Measurements from ENCODE around the gene VWA8. TPM values are rescaled to one million over a fixed set of nuclear protein-coding genes. Genes with fewer than 3 reads are reported as not detected.

VWA8 gene
- total RNA-seq, 1 donor from 2014 or later, result 14.6 TPM

DNA sequence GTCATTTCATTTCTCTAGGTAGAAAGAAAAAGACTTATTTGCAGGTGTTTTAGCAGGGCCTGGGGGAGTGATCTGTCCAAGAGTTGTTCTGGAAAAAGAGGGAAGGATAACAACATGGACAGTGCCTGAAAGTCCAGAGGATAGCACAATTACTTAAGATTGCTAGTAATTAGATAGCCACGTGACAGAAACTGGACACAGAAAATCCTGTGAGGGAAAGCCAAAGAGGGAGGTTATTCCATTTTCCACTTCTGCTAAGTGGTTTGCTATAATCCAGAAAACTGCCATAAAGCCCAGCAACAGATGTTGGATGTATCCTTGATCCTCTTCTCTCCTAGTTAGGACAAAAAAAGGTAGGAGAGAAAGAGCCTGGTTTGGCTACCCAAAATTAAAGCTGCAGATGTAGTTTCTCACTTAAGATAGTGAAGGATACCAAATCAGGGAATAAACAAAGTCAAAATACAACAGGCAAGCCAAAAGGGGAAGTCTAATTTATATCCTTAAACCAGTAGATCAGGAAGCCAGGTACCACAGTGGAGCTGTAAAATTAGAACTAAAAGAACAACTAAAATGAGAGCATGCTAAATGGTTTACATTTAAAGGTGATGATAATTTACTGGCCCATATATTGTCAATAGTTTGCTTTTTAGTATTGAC, 140.2 kb downstream of the VWA8 start:
- Histone ChIP-seq H3K4me3 (ENCODE audit: low read depth, low read length) (no peak overlapping the region), H3K36me3 (ENCODE audit: control insufficient read depth, insufficient read depth, low read length) (no peaks in the 10 kb centered on the region), H3K27me3 (ENCODE audit: control insufficient read depth, insufficient read depth, low read length) (no peaks in the 10 kb centered on the region)
- DNase-seq (ENCODE audit: low read depth), result no peak
- TF ChIP-seq, protein P1, sequence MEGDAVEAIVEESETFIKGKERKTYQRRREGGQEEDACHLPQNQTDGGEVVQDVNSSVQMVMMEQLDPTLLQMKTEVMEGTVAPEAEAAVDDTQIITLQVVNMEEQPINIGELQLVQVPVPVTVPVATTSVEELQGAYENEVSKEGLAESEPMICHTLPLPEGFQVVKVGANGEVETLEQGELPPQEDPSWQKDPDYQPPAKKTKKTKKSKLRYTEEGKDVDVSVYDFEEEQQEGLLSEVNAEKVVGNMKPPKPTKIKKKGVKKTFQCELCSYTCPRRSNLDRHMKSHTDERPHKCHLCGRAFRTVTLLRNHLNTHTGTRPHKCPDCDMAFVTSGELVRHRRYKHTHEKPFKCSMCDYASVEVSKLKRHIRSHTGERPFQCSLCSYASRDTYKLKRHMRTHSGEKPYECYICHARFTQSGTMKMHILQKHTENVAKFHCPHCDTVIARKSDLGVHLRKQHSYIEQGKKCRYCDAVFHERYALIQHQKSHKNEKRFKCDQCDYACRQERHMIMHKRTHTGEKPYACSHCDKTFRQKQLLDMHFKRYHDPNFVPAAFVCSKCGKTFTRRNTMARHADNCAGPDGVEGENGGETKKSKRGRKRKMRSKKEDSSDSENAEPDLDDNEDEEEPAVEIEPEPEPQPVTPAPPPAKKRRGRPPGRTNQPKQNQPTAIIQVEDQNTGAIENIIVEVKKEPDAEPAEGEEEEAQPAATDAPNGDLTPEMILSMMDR (IDR thresholded peaks at IDR 0.05; ENCODE audit: insufficient read depth, low read length, poor library complexity, severe bottlenecking), result no peak

DNA sequence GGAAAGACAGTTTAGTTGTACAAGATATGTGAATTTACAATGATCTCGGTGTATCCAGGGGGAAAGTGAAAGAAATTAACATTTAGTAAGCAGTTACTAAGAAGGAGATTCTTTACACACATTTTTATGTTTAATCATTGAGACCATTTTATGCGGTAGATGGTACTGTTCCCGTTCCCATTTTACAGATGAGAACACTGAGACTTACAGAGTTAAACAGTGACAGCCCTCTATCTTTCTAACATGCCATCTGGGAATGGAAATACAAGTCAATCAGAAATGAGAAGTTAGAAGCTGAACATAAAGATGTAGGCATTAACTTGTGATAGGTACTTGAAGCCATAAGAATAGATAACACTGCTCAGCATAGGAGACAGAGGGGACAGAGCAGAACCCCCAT, 144.9 kb downstream of the VWA8 start:
- DNase-seq (ENCODE audit: low read depth), result no peak
- no peaks in the 10 kb centered on the region for H3K27me3 ChIP-seq (ENCODE audit: control insufficient read depth, insufficient read depth, low read length)
- H3K36me3 ChIP-seq (ENCODE audit: control insufficient read depth, insufficient read depth, low read length), result no peaks in the 10 kb centered on the region
- TF ChIP-seq, protein P1 (IDR thresholded peaks at IDR 0.05; ENCODE audit: insufficient read depth, low read length, poor library complexity, severe bottlenecking), result no peak
- no peak overlapping the region for H3K4me3 ChIP-seq (ENCODE audit: low read depth, low read length)

DNA sequence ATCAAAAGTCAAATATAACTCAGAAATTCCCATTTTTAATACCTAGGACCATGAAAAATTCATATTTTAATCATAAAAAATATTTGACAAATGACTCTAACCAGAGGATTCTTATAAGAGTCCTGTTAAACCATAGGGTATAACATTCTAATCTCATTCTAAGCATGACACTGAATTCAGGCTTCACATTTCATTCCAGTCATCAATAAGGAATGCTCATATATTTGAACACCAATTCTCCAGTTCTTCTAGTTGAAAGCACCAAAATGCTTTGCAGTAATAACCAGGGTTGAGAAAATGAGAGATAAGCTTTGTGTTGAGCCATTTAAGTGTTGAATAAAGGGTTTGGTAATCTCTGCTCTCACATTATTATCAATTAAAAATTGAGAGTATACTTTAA, 147.5 kb downstream of the VWA8 start:
- TF ChIP-seq, protein P1 (IDR thresholded peaks at IDR 0.05; ENCODE audit: insufficient read depth, low read length, poor library complexity, severe bottlenecking), result no peak
- no peak overlapping the region for H3K4me3 ChIP-seq (ENCODE audit: low read depth, low read length)
- H3K36me3 ChIP-seq (ENCODE audit: control insufficient read depth, insufficient read depth, low read length), result no peaks in the 10 kb centered on the region
- H3K27me3 ChIP-seq (ENCODE audit: control insufficient read depth, insufficient read depth, low read length), result no peaks in the 10 kb centered on the region
- no peak for DNase-seq (ENCODE audit: low read depth)

DNA sequence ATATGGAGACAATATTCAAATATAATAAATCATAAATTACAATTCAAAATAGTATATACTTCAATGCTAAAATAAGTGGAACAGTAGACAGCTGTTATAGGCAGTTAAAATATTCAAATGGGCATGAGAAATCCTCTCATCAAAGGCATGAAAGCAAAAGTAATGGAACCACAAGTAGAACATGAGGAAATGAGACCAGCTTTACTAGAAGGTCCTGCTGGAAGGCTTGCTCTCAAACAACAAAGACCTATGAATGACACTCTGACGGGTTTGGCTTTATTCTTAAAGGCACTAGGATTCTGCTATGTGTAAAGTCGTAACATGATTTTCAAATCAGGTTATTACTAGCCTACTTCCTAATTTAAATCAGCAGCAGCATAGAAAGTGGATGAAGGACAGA, 148.1 kb downstream of the VWA8 start:
- TF ChIP-seq, protein P1 (IDR thresholded peaks at IDR 0.05; ENCODE audit: insufficient read depth, low read length, poor library complexity, severe bottlenecking), result no peak
- DNase-seq (ENCODE audit: low read depth), result no peak
- H3K27me3 ChIP-seq (ENCODE audit: control insufficient read depth, insufficient read depth, low read length), result no peaks in the 10 kb centered on the region
- H3K36me3 ChIP-seq (ENCODE audit: control insufficient read depth, insufficient read depth, low read length), result no peaks in the 10 kb centered on the region
- no peak overlapping the region for H3K4me3 ChIP-seq (ENCODE audit: low read depth, low read length)

DNA sequence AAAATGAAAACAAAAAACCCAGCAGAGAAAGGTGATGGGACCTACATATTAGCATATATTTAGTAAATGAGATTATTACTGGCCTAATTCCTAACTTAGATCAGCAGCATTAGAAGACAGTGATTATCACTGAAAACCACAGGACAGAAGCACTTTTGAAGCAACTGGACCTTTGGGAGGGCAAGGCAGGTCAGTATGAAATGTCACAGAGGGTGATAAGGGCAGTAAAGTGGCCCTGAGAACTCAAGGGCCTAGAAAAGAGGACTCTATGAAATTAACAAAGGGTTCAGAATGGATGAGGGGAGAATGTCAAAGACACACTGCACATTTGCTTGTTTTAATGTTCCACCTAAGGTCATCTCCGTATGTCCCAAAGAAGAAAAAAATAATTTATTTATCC, 148.7 kb downstream of the VWA8 start:
- TF ChIP-seq, protein P1 (IDR thresholded peaks at IDR 0.05; ENCODE audit: insufficient read depth, low read length, poor library complexity, severe bottlenecking), result no peak
- DNase-seq (ENCODE audit: low read depth), result no peak
- Histone ChIP-seq H3K4me3 (ENCODE audit: low read depth, low read length) (no peak overlapping the region), H3K27me3 (ENCODE audit: control insufficient read depth, insufficient read depth, low read length) (no peaks in the 10 kb centered on the region), H3K36me3 (ENCODE audit: control insufficient read depth, insufficient read depth, low read length) (no peaks in the 10 kb centered on the region)

DNA sequence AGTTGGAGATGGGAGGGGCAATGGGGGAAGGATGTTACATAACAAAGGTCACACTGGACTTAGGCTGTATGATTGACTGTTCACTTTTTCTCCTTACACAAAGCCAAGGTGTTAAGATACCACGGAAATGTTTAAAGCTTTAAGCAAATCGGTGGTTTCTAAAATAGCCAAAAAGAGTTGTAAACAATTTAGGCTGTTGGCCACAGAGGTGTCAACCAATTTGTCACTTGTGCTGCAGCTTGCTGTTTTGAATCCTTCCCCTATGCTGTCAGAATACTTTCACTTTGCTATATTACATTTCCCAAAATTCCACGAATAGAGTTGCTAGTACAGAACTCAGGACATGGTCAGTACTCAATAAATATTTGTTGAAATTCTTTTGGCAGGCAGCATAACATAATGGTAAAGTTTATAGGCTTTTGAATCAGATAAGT, 149.3 kb downstream of the VWA8 start:
- TF ChIP-seq, protein P1 (IDR thresholded peaks at IDR 0.05; ENCODE audit: insufficient read depth, low read length, poor library complexity, severe bottlenecking), result no peak
- Histone ChIP-seq H3K36me3 (ENCODE audit: control insufficient read depth, insufficient read depth, low read length) (no peaks in the 10 kb centered on the region), H3K27me3 (ENCODE audit: control insufficient read depth, insufficient read depth, low read length) (no peaks in the 10 kb centered on the region), H3K4me3 (ENCODE audit: low read depth, low read length) (no peak overlapping the region)
- no peak for DNase-seq (ENCODE audit: low read depth)
